C4-2B (cell line): ENCODE results near the gene WNT3.

Experiments
- CTCF ChIP-seq: fragments of 450-650 bp; conservative IDR thresholded peaks from 2 replicates; pipeline ENCODE4 v1.5.1; 2017; ENCODE audit warnings: mild to moderate bottlenecking
- ZFX ChIP-seq: fragments of 450-650 bp; IDR thresholded peaks from 2 replicates; pipeline ENCODE4 v1.6.1; 2017

DNA sequence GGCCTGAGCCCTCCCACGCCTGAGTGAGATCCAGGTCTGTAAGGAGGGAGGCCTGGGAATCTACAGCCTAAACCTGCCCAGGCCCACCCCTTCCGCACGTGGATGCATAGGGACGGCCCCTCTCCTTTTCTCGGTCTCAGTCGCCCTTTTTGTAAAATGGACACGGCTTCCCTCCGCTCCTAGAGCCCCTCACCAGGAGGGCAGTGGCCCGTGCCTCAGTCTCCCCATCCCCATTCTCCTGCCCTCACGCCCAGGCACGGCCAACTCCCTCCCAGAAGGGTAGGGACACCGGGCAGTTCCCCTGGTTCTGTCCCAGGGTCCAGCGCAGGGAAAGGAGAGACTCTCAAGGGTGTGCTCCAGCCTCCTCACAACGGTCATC is 48.1 kb downstream of the WNT3 start:
- TF ChIP-seq CTCF, result no peak
- TF ChIP-seq ZFX, result no peak
